ENCODE measurements around the gene MRPS15.

DNA sequence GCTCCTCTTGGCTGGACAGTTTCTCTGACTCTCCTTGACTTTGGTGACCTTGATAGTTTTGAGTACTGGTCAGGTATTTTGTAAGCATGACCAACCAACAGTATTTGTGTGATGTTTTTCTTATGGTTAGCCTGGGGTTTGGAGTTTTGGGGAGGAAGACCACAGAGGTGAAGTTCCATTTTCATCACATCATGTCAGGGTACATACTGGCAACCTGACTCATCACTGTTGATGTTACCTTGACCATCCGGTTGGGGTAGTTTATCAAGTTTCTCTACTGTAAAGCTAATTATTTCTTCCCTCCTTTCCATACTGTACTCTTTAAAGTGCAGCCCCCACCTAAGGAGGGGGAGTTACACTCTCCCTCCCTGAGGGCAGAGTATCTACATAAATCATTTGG lies 27.4 kb downstream of the MRPS15 start:
- TF ChIP-seq CTCF (IDR thresholded peaks at IDR 0.05) (no peak), POLR2A (IDR thresholded peaks at IDR 0.05) (no peak)
